Measurements from ENCODE around the gene MORN1. TPM values are rescaled to one million over a fixed set of nuclear protein-coding genes. Genes with fewer than 3 reads are reported as not detected.
"Not testable (repeated sequence)": the region's sequence is repeated elsewhere in the genome, so short reads cannot be mapped to it uniquely, and the experiment has no call there.

MORN1 gene
- total RNA-seq, 4 donors from 2014 or later, result 0.59 to 20.0 (median 9.5) TPM

DNA sequence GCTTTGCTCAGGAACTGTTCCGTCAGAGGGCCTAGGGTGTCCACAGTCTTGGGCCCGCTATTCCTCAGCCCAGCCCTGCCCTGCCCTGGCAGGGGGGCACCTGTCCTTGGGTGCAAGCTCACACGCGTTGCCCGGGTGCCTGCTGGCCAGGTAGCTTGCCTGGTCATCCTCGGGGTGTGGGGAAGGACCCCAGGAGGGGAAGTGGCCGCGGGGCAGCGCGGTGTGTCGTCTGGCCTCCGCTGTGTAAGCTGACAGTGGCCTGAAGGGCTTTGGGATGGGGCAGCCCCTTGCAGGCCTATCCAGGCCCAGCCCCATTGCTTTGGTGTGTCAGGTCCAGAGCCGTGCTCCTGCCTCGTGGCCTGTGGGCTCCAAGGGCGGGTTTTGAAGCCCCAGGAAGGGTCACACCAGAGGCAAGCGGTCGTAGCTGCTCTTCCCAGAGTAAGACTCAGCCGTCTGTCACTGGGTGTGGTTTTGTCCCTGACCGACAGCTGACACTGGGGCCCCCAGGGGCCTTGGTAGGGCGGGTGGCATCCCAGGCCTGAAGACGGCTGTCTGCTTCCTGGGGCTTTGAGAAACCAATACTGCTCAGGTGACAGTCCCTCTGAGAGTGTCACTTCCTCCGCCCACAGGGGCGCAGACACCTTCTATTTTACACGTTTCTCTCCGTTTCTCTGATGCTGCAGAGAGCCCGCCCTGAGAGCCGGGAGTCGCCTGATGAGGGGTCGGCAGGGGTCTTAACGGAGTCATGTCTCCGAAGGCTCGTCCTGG, 91.2 kb downstream of the MORN1 start:
- no peaks in the 10 kb centered on the region for H3K27me3 ChIP-seq
- peaks cover 0 to 39% of the 10 kb centered on the region in 2 donors for H3K4me1 ChIP-seq
- no peaks in the 10 kb centered on the region for H3K9me3 ChIP-seq
- H3K27ac ChIP-seq, result peak overlapping the region; percentile 60 to 70
- H3K36me3 ChIP-seq, result no peaks in the 10 kb centered on the region
- TF ChIP-seq, protein P1, sequence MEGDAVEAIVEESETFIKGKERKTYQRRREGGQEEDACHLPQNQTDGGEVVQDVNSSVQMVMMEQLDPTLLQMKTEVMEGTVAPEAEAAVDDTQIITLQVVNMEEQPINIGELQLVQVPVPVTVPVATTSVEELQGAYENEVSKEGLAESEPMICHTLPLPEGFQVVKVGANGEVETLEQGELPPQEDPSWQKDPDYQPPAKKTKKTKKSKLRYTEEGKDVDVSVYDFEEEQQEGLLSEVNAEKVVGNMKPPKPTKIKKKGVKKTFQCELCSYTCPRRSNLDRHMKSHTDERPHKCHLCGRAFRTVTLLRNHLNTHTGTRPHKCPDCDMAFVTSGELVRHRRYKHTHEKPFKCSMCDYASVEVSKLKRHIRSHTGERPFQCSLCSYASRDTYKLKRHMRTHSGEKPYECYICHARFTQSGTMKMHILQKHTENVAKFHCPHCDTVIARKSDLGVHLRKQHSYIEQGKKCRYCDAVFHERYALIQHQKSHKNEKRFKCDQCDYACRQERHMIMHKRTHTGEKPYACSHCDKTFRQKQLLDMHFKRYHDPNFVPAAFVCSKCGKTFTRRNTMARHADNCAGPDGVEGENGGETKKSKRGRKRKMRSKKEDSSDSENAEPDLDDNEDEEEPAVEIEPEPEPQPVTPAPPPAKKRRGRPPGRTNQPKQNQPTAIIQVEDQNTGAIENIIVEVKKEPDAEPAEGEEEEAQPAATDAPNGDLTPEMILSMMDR (IDR thresholded peaks at IDR 0.05), result no peak
- TF ChIP-seq POLR2A (IDR thresholded peaks at IDR 0.05), result no peak
- intact Hi-C loops (cut with DNase I; ENCODE audit: low total_unique reads), result no loop called here
- DNase-seq, result no peak
- H3K4me3 ChIP-seq, result no peak overlapping the region

DNA sequence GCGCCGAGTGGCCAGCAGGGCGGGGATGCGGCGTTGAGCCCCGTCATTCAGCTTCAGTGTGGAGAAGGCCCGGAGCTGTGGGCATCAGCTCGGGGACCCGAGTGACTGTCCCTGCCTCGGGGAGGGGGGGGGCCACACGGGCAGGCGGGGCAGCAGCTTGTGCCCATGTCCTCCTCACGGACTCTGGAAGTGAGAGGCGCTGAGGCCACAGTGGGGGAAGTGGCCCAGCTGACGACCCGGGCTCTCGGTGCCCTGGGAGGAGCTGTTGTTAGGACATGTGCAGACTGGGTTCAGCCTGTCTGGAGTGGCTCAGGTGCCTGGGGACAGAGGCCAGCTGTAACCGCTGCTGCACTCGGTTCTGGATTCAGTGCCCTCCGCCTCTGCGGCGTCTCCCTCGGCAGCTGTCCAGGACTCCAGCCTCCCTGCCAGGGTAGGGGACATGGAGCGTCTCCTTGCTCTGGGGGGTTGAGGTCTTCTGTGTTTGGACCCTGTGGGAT, 92.2 kb downstream of the MORN1 start:
- Histone ChIP-seq H3K27me3 (no peaks in the 10 kb centered on the region), H3K9me3 (no peaks in the 10 kb centered on the region), H3K4me3 (no peak overlapping the region), H3K36me3 (no peaks in the 10 kb centered on the region), H3K4me1 (peaks cover 0 to 43% of the 10 kb centered on the region in 2 donors), H3K27ac (peak overlapping the region; percentile 60 to 70)
- intact Hi-C loops (cut with DNase I; ENCODE audit: low total_unique reads), result no loop called here
- DNase-seq, result no peak
- TF ChIP-seq POLR2A (IDR thresholded peaks at IDR 0.05), result no peak
- TF ChIP-seq, protein P1 (IDR thresholded peaks at IDR 0.05), result no peak

DNA sequence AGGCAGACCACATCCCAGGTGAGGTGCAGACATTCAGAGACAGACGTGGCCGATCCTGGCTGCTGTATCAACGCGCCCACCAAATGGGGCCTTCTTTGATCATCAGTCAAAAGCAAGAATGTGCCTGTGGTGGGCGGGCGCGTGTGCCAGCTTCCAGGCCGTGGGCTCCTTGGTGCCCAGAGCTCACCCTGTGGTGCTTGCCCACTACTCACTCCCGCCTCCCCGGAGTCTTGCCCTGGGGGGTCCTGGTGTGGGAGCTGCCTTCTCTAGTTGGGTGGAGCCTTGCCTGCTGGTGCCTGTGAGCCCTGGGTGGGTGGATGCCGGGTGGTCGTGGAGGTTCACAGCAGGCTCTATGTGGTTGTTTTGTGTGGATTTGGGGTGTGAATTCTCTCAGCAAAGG, 92.7 kb downstream of the MORN1 start:
- TF ChIP-seq, protein P1 (IDR thresholded peaks at IDR 0.05), result no peak
- TF ChIP-seq POLR2A (IDR thresholded peaks at IDR 0.05), result no peak
- Histone ChIP-seq H3K36me3 (no peaks in the 10 kb centered on the region), H3K9me3 (no peaks in the 10 kb centered on the region), H3K27ac (peak overlapping the region in 1 of 2 donors; percentile 60), H3K4me3 (no peak overlapping the region), H3K27me3 (no peaks in the 10 kb centered on the region), H3K4me1 (peaks cover 0 to 43% of the 10 kb centered on the region in 2 donors)
- intact Hi-C loops (cut with DNase I; ENCODE audit: low total_unique reads), result no loop called here
- no peak for DNase-seq

DNA sequence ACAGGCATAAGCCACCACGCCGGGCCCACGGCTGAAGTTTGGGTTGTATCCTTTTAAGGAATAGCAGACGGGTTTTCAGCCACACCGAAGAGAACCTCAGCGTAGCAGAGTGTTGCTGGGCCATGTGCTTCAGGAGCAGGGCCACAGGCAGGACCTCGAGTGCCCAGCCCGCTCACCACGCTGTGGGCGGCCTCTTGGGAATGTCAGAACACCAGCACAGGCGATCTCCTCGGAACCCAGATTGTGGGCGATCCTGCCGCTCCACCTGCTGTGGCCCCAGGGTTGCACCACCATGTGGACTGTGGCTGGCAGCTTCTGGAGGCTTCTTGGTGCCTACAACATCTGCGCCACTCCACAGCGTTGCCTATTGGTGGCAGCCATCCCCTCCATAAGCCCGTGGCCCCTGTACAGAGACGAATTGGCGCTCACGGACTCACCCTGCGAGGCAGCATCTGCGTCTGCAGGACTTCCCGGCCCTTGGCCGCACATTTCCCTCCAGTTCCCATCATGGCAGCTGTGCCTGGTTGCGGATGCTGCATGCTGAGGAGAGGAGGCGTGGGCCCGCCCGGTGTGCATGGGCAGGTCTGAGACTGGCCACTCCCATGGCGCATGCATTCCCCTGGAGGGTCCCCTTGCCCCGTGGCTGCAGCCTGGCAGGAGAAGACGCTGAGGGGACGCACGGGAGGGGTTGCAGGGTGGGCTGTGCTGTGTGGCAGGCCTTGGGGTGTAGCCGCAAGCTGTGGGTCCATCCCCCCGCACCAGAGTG, 93.9 kb downstream of the MORN1 start:
- Histone ChIP-seq H3K9me3 (no peaks in the 10 kb centered on the region), H3K27me3 (no peaks in the 10 kb centered on the region), H3K4me1 (peaks cover 0 to 52% of the 10 kb centered on the region in 2 donors), H3K27ac (no peak overlapping the region), H3K36me3 (no peaks in the 10 kb centered on the region), H3K4me3 (no peak overlapping the region)
- TF ChIP-seq, protein P1 (IDR thresholded peaks at IDR 0.05), result no peak
- no peak for TF ChIP-seq POLR2A (IDR thresholded peaks at IDR 0.05)
- no peak for DNase-seq
- intact Hi-C loops (cut with DNase I; ENCODE audit: low total_unique reads), result no loop called here

DNA sequence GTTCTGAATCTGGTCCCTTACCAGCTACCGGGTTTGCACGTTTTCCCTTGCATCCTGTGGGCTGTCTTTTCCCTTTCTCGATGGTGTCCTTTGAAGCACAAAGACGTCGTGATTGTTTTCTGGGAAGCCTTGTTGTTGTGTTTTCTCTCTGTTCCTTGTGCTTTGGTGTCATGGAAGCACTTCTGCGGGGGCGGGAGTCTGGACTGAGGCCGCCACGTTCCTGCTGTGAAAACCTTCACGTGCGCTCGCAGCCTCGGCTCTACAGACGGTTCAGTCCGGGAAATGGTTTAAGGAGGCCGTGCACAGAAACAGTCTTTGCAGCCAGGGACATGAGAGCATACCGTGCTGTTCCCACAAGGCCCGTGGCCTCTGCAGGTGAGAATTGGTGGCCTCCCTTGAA, 94.7 kb downstream of the MORN1 start:
- Histone ChIP-seq H3K4me3 (no peak overlapping the region), H3K27me3 (no peaks in the 10 kb centered on the region), H3K36me3 (no peaks in the 10 kb centered on the region), H3K4me1 (peaks cover 0 to 52% of the 10 kb centered on the region in 2 donors), H3K9me3 (no peaks in the 10 kb centered on the region), H3K27ac (peak overlapping the region in 1 of 2 donors; percentile 3)
- no peak for TF ChIP-seq POLR2A (IDR thresholded peaks at IDR 0.05)
- TF ChIP-seq, protein P1 (IDR thresholded peaks at IDR 0.05), result no peak
- no peak for DNase-seq
- intact Hi-C loops (cut with DNase I; ENCODE audit: low total_unique reads), result no loop called here

DNA sequence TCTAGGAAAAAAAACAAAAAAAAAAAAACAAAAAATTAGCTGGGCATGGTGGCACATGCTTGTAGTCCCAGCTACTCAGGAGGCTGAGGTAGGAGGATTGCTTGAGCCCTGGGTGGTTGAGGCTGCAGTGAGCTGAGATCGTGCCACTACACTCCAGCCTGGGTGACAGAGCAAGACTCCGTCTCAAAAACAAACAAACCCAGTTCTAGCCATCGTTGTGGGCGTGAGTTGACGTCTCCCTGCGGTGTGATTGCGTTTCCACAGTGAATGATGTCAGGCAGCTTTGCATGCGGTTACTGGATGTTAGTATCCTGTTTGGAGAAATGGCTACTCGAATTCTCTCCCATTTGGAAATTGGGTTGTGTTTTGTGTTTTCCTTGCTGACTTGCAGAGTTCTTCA, 95.1 kb downstream of the MORN1 start:
- H3K4me3 ChIP-seq; H3K27me3 ChIP-seq; H3K9me3 ChIP-seq; H3K36me3 ChIP-seq; DNase-seq; intact Hi-C loops (cut with DNase I; ENCODE audit: low total_unique reads): not testable (repeated sequence)
- H3K27ac ChIP-seq, result peak overlapping the region in 1 of 2 donors; percentile 3
- peaks cover 0 to 56% of the 10 kb centered on the region in 2 donors for H3K4me1 ChIP-seq

Measured in uterus (tissue), 4 donors.